GM18498 (cell line): Measurements from ENCODE around the gene ZFP3.
"Not testable (repeated sequence)": the region's sequence is repeated elsewhere in the genome, so short reads cannot be mapped to it uniquely, and the experiment has no call there.

Source experiments
- ATAC-seq: cut with Tn5 transposase; IDR thresholded peaks from one replicate; pipeline ENCODE4 v1.9.1; 2021; ENCODE audit warnings: mild to moderate bottlenecking, moderate library complexity; ENCODE audit not compliant: unreplicated experiment

The ZFP3 gene

DNA sequence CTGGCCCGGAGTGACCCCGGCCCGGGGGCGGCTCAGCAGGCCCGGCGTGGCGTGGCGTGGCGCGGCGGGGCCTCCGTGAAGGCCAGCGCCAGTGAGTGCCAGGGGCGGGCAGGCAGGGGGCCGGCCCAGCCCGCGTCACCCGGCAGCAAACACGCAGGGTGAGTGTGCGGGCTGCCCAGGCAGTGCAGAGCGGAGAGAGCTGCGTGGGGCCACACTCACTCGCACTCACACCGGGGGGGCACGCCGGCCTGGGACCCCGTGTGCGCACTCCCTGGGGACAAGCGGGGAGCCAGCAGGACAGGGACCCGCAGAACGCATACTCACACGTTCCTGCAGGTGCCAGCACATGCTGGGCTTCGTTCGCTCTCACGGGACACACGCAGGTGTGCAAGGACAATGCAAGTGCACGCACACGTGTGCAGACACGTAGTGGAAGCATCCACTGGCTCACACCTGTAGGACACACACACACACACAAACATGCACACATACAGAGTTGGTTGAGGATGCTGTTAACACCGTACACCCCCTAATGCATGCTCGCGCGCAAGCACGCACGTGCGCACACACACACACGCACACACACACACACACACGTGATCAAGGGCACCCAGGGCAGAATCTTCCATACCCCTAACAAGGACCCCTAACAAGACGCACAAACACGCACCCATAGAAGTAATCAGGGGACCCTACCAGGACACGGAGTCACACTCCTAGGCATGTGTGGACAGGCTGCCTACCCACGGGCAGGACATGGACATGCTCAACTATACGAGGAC, 45.3 kb downstream of the ZFP3 start:
- ATAC-seq: no peak

DNA sequence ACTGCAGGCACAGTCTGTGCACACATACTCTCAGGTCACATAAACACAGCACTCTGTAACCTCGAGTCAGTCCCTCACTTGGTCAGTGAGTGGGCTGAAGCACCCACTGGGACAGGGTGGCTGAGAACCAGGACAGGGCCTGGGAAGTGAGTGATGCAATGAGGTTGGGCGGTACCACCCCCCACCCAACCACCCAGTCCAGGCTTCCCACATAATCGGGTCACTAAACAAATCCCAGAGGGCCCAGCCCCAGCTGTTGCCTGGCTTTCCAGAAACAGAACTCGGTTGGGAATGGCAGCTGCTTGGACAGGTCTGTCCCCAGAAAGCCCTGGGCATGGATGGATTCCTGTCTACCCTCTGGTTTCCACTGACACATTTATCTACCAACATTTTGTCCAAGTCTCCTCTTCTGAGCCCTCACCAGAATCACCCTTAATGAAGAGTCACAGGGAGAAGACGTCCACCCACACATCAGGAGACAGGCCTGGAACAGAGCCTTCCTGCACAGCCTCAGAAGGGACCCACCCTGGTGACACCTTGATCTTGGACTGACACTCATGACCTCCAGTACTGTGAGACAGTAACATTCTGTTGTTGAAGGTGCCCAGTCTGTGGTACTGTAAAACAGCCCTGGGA, 46.0 kb downstream of the ZFP3 start:
- ATAC-seq: not testable (repeated sequence)

DNA sequence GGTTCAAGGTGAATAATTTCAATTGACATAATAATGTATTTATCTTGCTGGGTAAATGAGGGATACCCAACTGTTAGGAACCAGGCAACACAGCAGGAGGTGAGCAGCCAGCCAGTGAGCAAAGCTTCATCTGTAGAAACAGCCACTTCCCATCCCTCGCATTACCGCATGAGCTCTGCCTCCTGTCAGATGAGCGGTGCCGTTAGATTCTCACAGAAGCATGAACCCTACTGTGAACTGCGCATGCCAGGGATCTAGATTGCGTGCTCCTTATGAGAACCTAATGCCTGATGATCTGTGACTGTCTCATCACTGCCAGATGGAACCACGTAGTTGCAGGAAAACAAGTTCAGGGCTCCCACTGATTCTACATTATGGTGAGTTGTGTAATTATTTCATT, 46.6 kb downstream of the ZFP3 start:
- ATAC-seq: not testable (repeated sequence)

DNA sequence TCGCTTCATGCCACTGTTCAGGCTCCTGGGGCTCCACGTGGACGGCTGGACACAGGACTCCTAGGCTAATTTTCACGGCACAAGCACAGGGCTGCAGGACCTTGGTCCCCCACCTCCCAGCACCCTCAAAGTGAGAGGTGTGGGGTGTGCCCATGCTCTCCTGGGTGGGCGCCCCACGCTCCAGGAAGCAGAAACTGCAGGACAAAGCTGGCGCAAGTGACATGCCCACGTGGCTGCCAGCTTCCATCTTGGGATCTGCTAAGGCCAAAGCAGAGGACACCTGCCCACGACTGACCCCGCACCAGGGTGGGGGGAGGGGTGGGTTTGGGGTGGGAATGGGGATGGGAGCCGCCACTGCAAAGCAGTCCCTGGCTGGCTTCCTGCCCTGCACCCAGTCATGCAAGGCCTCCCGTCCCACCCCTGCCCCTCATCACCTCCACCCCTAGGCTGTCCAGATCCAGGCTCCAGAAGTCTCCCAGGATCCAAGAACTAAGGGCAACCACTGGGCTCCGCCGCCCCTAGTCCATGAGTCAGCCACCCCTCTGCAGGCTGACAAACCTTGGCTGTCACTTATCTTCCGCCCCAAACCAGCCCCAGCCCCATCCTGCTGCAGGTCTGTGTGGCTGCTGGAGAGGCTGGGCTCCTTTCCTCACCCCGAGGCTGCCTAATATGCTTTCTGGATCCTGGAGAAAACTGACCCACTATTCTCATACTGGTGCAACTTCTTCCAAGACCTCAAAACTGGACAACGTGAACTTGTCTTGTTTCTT, 48.6 kb downstream of the ZFP3 start:
- ATAC-seq: no peak

DNA sequence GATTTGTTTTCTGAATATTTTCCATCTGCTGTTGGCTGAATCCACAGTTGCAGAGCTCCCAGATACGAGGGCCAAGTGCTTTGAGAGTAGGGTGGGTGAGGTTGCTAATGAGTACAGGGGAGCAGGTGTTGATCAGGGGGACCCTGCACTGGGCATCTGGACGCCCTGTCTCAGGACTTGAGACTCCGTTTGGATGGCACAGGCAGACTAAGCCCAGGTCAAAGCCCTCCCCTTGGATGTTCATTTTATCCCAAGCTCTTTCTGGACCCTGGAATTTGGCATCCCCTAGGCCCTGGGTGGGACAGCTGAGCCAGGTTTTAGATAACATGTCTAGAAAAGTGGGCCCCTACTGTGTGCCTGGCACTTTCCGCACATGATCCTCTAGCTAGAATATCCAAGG, 49.6 kb downstream of the ZFP3 start:
- ATAC-seq: no peak

DNA sequence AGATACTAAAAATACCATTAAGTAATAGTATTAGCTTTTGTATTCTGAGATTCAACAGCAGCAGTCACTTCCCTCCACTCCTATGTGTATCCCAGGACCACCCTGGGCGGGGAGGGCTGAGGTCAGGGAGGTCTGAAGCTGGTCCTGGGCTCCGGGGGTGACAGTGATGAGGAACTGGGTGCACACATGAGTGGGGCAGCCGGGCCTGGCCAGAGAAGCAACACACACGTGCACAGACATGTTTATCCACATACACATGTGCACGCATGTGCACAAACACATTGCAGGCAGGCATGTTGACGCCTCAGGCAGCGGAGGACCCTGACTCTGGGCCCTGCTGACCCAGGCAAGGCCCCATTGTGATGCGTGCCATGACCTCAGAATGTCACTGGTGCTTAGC, 50.1 kb downstream of the ZFP3 start:
- ATAC-seq: not testable (repeated sequence)

DNA sequence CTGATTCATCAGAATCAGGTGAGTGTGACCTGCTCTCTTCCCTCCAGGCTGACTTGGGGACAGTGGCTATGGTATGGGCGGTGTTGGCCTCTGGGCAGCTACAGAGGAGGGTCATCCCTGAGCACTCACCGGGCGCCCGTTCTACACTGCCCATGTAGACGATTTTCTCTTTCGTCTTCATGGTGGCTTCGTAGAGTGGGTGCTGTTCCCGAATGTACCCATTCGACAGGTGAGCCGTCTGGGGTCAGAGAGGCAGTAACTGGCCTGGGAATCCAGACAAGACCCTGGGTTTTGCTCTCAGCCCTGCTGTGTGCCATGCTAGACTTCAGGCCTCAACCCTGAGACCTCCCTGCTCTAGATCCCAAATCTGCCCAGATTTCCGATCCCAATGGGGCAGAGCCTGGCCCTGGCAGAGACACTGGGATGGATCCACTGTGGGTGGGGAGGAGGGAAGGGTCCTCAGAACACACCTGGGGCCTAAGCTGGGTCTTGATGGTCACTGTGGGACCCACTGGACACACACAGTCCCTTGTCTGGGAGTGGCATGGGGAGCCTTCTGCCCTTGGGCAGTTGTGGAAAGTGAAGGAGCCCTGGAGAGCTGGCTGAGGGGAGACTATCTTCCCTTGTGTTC, 50.8 kb downstream of the ZFP3 start:
- no peak for ATAC-seq

DNA sequence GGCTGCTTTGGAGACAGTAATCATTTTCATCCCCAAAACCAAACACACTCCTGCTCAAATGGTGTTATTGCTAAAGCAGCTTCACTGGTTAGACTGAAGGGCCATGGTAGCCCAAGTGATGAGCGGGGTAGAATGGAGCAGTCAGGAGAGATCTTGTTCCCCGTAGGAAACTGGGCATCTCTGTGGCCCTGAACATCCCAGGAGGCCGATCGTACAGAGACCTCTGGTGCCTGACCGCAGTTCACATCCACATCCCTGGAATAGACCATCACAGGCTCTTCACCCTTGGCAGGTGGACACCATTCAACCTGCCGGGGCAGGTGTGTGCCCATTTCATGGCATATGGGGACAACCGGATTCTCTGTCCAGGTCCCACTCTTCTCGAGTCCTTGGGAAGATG, 51.5 kb downstream of the ZFP3 start:
- not testable (repeated sequence) for ATAC-seq

DNA sequence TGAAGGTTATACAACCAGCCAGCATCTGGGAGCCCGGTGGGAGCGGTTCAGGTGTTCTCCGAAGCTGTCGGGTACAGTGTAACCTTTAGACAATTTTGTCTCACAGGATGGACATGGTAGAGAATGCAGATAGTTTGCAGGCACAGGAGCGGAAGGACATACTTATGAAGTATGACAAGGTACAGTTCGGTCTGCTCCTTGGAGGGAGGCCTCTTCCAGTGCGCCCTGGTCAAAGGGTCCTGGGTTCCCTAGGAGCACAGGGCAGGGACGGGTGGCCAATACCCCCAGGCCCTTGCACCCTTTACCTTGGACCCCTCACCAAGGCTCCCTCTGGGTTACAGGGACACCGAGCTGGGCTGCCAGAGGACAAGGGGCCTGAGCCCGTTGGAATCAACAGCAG, 52.0 kb downstream of the ZFP3 start:
- not testable (repeated sequence) for ATAC-seq

DNA sequence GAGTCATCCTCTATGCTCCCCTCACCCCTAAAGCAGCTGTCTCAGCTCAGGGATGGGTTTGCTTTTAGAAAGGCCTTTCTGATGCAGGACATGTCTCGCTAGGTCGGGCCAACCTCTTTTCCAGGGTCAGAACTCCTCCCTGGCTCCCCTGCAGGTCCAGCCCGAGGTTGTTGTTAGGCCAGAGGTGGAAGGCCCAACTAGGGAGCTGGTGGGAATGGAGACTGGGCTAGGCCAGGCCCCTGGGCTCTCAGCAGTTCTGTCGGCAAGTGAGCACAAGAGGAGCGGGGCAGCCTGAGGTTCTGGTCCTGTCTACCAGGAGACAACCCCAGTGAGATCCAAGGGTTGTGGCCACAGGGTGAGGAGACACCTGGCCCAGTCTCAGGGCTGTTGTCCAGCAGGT, 52.4 kb downstream of the ZFP3 start:
- ATAC-seq: not testable (repeated sequence)

DNA sequence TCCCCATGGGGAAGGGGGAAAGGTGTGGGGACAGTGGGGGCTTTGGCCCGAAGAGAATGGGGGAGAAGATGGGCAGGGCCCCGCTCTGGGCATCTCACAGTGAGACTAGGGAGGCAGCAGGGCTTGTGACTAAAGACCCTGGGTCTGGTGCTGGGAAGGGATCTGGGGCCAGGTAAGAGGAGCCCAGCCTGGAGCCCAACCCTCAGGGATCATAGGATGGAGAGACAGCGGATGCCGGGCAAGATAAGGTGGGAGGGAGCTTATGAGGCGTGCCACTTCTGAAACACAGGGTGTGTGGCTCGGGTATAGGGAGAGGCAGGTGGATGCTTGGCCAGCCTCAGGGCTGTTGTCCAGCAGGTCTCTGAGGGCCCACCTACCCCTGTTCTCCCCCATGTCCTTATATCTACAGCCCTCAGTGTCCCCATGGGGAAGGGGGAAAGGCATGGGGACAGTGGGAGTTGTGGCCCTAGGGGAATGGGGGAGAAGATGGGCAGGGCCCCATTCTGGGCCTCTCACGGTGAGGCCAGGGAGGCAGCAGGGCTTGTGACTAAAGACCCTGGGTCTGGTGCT, 53.0 kb downstream of the ZFP3 start:
- ATAC-seq: no peak

DNA sequence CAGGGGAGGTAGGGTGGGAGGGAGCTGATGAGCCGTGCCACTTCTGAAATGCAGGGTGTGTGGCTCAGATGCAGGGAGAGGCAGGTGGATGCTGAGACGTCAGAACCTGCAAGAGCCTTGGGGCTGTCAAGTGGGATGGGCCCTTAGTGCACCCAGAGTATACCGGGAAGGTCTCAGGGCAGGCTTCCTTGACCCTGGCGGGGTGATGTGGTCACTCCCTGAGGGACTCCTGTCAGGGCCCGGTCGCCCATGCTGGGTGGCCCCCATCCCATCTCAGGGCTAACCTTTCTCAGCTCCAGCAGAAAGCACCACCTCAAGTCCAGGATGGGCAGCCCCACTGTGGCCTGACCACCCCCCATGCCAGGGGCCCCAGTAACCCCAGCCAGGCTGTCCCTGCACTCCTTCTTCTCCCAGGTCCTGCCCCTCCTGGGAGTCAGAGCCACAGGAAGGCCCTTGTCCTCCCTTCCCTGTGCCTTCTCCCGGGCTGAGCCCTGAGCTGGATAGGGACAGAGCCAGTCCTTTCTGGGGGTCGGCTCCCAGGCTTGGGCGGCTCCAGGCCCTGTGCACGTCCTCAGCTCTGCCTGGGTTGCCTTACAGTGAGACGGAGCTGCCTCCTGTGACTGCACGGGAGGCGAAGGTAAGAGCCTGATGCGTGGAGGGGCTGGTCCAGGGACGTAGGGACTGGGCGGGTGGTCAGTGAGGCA, 53.7 kb downstream of the ZFP3 start:
- ATAC-seq: not testable (repeated sequence)

DNA sequence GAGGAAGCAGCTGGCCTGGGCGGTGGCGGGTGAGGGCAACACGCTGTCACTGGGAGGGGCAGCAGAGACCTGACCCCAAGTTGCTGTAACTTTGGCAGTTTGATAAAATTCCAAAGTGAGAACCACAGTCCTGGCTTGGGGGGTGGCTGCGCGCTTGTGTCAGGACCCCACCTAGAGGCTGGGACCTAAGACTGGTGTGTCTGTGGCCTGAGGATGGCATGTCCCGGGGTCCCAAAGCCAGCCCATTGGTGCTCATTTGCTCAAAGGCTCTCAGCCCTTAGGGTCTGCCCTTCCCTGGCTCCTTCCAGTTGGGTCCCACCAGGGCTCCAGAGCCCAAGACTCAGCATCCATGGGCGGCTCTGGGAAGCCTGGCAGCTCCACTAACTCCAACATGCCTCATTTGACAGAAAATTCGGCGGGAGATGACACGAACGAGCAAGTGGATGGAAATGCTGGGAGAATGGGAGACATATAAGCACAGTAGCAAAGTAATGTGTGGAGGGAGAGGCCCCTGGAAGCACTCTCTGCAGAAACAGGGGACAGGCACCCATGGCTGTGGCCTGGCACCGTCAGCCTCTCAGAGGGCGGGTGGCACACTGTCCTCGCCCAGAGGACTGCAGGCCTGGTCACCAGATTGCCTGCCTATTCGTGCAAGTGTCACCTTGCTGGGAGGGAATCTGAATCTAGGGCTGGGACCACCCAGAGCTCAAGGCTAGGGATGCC, 54.4 kb downstream of the ZFP3 start:
- not testable (repeated sequence) for ATAC-seq

DNA sequence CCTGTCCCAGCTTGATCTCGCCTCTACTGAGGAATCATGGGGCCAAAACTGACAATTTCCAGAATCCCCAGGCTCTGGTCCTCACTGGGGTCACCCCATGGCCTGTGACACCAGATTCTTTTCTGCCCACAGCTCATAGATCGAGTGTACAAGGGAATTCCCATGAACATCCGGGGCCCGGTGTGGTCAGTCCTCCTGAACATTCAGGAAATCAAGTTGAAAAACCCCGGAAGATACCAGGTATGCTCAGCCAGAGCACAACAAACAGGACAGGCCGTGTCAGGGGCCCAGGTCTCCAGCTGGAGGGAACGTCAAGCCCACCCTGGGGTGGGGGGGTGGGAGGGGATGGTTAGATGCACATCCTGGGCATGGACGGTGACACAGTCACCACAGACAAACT, 55.0 kb downstream of the ZFP3 start:
- ATAC-seq: no peak

DNA sequence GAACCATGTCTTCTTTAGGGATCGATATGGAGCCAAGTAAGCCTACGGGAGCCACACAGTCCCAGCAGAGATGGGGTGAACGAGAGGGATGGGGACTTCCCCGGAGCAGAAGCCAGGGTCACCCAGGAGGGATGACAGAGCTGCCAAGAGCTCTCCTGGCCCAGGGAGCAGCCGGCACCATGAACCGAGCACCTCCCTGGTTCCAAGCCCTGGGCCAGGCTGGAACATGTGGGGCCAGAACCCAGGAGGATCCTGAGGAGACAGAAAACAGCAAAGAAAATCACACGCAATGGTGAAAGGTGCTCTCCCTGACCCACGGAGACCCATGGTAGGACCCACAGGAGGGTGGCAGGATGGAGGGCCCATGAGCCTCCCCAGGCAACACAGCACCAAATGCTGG, 55.7 kb downstream of the ZFP3 start:
- ATAC-seq: not testable (repeated sequence)

DNA sequence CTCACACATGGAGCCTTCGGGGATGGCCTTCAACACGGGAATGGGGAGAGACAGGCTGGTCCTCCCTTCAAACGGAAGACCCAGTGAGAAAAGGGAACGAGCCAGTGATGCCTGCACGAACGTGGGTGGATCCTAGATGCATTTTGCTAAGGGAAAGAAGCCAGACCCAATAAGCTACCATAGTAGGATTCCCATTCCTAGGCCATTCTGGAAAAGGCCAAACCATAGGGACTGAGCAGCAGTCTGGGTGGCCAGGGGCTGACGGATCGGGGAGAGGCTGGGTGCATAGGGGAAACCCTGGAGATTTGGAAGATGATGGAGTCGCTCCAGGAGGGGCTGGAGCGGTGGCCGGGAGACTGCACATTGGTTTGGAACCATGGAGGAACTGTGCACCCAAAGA, 56.3 kb downstream of the ZFP3 start:
- ATAC-seq: not testable (repeated sequence)

DNA sequence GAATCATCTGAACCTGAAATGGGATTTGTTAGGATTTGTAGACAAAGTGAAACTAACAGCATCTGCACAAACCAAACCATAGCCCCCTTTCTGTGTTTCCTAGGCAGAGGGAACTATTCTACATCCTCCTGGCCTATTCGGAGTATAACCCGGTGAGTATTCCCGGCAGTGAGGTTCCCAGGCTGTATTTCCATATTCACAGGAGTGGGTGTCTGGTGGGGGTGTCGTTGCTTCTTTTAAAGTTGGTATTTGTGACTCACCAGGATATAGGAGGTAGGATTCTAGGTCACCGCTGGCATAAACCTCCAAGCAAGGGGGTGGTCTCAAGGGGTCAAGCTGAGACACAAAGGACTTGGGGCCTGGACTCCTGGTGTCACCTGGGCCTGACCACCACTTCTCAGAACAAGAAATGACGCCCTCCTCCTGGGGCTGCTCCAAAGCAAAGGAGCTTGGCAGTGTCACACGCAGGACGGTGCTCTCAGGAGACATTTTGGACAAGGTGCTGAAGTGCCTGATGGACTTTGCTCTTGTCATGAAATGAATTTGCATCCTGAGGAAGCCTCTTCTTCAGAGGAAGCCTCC, 57.0 kb downstream of the ZFP3 start:
- not testable (repeated sequence) for ATAC-seq

DNA sequence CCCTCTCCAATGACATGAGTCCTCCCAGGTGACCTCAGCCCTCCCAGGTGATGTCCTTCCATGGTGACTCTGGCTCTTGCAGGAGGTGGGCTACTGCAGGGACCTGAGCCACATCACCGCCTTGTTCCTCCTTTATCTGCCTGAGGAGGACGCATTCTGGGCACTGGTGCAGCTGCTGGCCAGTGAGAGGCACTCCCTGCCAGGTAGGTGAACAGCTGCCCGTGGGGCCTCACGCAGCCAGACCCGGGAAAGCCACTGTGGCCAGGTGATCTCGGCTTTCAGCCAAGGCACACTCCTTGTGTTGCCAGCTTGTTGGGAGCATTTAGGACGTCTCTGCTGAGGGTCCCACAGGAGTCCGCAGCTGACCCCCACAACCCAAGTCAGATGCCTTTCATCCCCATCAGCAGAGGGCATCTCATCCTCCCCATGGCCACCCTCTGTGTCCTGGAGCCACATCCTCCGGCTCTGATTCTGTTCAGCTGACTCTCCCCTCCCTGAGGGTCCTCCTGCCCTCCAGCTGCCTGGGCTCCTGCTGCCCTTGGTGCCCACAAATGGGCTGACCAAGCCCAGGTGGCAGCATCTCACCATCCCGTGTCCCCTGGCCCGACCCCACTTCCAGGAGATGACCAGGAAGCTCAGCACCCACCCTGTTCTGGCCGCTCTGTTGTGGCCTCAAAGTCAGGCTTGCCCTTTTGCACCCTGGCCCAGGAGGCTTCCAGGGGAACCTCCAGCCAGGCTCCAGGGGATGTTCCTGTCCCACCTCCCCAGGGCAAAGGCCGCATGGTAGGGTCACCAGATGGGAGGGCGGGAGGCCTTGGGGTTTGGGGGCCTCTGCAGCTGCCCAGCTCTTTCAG, 57.7 kb downstream of the ZFP3 start:
- ATAC-seq: no peak
